HUDEP-2 (cell line): Measurements from ENCODE around the gene TMEM163.
"Not testable (repeated sequence)": the region's sequence is repeated elsewhere in the genome, so short reads cannot be mapped to it uniquely, and the experiment has no call there.

Experiments used
- DNase-seq, 76 experiments: peaks; one replicate each; lab custom pipeline; 2025; ENCODE audit not compliant: unreplicated experiment in 76 of 76; lab: John Stamatoyannopoulos, UW

Gene TMEM163

GRCh38 chr2:134718817-134719814, at the start of gene TMEM163:
TSS of gene TMEM163 (minus strand) at chr2:134719000.
- no peak for DNase-seq

DNA sequence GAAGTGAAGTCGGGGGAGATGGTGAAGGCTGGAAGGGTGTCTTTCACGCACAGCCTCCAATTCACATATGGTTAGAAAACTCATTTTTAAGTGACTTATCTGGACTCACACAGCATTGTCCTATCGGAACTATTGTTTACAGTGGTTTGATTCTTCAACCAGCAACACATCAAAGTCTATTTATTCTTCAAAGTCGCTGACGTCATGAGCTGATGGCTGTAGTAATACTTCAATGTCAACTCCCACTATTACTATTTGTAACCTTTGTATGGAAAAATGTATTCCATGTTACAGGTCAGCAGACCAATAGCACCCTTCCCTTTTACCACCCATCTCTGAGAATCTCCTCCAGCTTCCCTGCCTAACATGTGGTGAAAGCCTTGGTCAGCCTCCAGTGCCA, 47.8 kb upstream of the TMEM163 start:
- no peak for DNase-seq

DNA sequence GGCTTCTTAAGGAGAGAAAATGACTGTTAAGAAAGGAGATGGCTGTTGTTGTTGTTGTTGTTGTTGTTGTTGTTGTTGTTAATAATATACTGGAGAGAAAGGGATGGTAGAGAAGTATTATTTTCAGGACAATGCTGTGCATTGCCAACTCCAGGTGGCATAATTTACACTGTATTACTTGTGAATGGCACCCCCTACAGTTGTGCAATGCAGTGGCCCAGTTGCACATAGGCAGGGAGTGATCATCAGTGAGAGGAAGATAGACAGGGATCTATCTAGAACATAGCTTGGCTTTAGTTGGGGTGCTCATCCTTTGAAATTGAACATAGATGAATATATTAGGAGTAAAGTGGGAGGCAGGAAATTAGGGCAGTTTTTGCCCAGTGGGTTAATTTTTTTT, 47.2 kb upstream of the TMEM163 start:
- DNase-seq: no peak

- no peak for DNase-seq
These were observed 45.4 kb upstream of the TMEM163 start for GRCh38 chr2:134764164-134764563.

GRCh38 chr2:134763164-134763710, 44.4 kb upstream of the TMEM163 start:
- no peak for DNase-seq

DNA sequence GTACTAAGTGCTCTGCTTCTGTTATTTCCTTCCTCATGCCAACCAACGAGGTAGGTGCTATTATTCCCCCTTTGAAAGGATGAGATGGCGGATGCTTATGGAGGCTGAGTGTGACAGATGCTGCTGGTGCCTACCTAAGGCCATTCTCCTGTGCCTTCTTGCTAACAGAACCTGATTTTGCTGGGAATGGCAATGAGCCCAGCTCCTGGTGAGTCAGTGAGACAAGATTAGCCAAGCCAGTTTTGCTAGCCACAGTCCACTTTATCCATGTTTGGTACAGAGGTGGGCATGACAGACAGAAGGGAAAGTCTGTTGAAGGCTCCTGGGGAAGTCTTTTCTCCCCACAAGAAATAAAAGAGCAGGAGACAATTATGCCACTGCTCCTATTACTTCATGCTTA, 43.7 kb upstream of the TMEM163 start:
- no peak for DNase-seq

- DNase-seq: no peak
These were observed 41.6 kb upstream of the TMEM163 start for GRCh38 chr2:134760385-134760784.

GRCh38 chr2:134758633-134759032, 39.8 kb upstream of the TMEM163 start:
- no peak for DNase-seq

GRCh38 chr2:134751981-134752380, 33.2 kb upstream of the TMEM163 start:
- not testable (repeated sequence) for DNase-seq

DNA sequence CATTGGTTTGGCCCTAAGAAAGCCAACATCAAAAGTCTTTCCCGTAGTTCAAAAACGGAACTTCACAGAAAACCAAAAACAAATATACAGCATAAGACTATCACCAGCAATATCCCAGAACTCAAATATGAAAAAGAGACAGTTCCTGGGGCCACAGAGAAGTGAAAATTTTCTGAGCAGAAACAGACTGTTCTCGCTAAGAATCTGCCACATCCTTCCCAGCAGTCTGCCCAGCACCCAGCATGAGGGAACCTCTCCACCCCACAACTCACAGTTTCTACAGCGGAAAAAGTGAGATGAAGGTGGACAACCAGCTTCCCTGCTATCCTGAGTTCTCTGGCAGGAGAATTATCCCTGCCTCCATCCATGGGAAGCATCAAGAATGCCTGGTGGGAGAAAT, 26.7 kb upstream of the TMEM163 start:
- no peak for DNase-seq

GRCh38 chr2:134745023-134745422, 26.2 kb upstream of the TMEM163 start:
- no peak for DNase-seq

DNA sequence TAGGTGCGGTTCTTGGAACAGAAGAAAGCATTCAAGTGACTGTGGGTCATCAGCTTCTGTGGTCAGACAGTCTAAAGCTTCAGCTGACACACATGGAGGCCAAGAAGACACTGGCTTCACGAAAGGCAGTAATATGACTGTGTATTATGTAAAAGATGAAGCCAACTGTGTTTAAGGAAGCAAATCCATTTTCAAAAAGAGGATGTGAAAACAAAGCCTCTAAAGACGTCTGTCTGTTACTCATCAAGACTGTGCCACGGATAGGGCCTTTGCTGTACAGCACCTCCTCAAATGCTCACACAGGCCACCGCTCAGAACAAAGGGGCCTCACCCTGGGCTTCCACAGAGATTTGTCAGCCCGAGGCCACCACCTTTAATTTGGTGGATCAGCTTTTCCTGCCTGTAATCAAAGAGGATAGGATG, 21.1 kb upstream of the TMEM163 start:
- DNase-seq: no peak

DNA sequence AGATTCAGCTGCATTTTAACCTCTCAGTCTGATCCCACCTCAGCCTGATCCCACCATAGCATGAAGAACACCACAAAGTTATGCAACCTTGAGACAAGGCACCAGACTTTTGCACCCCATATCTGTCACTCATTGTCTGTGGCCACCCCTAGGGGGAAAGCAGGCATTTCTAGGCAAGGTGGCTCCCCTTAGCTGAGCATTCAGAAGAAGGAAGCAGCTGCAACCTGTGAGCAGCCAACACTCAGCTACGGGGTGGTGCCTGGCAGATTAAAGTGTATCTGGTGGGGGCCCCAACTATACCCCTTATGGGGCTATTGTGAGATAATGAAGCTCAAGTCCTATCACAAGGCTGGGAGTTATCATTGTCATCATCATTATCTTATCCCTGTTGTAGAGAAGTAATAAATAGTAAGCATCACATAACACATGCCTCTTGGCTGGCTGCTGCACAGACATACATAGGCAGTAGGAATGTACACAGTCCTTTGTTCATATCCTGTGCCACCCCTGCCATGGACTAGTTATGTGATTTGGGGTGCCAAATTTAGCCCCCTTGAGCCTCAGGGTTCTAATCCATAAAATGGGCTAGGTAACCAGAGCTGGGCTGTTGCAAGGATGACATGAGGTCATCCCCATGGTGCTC, 20.6 kb upstream of the TMEM163 start:
- DNase-seq: no peak

DNA sequence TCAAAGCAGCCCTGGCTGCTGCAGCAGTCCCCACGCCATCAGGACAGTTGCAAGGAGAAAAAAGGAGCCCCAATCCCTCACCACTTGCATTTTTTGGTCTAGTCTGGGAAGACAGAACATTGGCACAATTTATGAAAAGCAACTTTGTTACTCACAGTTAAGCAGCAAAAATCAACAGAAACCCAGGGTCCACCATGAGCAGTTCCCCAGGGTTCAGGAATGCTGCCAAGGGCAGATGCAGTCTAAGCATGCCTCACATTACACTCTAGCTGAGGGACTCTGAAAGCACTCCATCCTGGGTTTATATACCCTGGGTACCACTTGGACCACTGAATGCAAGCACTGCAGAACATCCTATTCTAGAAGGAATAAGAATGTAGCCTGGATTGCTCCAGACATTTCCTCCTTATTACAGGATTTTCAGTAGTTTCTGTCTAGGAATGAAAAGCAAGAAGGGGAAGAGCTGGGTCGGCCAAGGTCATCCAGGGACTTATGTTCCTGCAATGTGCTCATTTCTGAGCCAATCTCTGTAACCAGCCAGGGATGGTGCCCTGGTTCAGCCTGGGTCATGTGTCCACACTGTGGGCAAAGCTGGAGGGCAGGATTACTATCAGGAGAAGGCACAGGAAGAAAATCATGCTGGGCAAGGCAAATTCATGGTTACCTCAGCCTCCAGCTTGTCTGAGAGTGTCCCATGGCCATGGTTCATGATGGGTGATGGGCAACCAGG, 19.5 kb upstream of the TMEM163 start:
- DNase-seq: no peak

- no peak for DNase-seq
These were observed 18.9 kb upstream of the TMEM163 start for GRCh38 chr2:134737671-134738070.

- no peak for DNase-seq
These were observed 17.5 kb upstream of the TMEM163 start for GRCh38 chr2:134736167-134736880.

- DNase-seq: no peak
These were observed 9.4 kb upstream of the TMEM163 start for GRCh38 chr2:134728163-134728562.

DNA sequence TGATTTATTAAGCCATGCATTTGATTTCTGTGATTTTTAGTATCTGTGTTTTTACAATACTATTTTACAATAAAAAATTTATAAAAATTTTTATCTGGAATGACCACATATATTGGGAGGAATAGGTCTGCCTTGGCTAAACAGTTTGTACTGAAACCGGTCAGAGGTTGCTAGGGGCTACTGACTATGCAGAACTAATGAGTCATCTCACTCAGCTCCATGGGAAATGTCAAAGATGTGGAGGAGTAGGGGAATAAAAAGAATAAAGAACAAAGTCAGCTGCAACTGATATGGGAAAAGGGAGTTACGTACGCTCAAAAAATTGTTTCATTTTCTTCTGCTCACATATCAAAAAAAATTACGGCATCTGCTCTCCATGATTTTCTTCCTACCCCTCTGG, 8.6 kb upstream of the TMEM163 start:
- DNase-seq: no peak

DNA sequence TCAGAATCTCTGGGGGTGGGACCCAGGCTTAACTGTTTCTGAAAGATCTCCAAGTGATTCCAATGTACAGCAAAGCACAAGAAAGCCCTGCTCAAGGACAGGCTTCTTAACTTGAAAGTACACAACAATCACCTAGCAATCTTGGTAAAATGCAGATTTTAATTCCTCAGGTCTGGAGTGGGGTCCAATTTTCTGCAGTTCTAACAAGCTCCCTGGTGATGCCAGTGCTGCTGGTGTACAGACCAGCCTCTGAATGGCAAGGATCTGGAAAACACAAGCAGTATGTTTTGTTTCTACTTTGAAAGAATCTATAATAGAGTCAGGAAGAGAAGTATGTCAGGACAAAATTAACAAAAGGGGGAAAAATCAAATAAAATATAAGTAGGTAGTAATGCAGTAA, 7.8 kb upstream of the TMEM163 start:
- no peak for DNase-seq

DNA sequence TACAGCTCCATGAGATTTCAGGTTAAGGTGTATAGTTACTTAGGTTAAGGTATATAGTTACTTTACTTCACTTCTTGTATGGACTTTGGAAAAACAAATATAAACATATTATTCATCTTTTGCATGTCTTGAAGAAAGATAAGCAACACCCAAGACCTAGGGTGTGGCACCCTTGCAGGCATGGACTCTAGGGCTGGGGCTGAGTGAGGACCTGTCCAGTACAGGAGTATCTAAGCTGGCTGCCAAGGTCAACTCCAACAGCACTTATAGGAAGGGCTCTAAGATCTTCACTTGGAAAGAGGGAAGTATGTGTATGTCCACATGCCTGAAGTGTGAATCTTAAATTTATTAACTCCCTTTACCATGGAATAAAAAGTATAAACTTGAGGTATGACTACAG, 7.1 kb upstream of the TMEM163 start:
- DNase-seq: no peak
